ENCODE results near the gene PRTG. TPM values are rescaled to one million over a fixed set of nuclear protein-coding genes. Genes with fewer than 3 reads are reported as not detected.
A peak's percentile ranks its signal among the peaks of the same experiment; 100 is the strongest.

Gene PRTG
- polyA plus RNA-seq, 1 of the 3 experiments (the other 2 are of a cell fraction), result 3.0 TPM

- TF ChIP-seq, protein P1, sequence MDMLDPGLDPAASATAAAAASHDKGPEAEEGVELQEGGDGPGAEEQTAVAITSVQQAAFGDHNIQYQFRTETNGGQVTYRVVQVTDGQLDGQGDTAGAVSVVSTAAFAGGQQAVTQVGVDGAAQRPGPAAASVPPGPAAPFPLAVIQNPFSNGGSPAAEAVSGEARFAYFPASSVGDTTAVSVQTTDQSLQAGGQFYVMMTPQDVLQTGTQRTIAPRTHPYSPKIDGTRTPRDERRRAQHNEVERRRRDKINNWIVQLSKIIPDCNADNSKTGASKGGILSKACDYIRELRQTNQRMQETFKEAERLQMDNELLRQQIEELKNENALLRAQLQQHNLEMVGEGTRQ (IDR thresholded peaks at IDR 0.05; ENCODE audit: borderline replicate concordance, low read depth, low read length), result no peak
- TF ChIP-seq, protein P2, sequence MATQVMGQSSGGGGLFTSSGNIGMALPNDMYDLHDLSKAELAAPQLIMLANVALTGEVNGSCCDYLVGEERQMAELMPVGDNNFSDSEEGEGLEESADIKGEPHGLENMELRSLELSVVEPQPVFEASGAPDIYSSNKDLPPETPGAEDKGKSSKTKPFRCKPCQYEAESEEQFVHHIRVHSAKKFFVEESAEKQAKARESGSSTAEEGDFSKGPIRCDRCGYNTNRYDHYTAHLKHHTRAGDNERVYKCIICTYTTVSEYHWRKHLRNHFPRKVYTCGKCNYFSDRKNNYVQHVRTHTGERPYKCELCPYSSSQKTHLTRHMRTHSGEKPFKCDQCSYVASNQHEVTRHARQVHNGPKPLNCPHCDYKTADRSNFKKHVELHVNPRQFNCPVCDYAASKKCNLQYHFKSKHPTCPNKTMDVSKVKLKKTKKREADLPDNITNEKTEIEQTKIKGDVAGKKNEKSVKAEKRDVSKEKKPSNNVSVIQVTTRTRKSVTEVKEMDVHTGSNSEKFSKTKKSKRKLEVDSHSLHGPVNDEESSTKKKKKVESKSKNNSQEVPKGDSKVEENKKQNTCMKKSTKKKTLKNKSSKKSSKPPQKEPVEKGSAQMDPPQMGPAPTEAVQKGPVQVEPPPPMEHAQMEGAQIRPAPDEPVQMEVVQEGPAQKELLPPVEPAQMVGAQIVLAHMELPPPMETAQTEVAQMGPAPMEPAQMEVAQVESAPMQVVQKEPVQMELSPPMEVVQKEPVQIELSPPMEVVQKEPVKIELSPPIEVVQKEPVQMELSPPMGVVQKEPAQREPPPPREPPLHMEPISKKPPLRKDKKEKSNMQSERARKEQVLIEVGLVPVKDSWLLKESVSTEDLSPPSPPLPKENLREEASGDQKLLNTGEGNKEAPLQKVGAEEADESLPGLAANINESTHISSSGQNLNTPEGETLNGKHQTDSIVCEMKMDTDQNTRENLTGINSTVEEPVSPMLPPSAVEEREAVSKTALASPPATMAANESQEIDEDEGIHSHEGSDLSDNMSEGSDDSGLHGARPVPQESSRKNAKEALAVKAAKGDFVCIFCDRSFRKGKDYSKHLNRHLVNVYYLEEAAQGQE (IDR thresholded peaks at IDR 0.05; ENCODE audit: low read depth, low read length), result no peak
- no peak for TF ChIP-seq FOXJ3 (CRISPR knock-in tag; IDR thresholded peaks at IDR 0.05)
Observed at GRCh38 chr15:55669270-55669669, 73.7 kb downstream of the PRTG start (continued).

- peaks cover 4% of the 10 kb centered on the region; the same call in 1 of the 2 replicates for H3K9me2 ChIP-seq
- no peak overlapping the region for H3K27ac ChIP-seq (ENCODE audit: low read depth in 2 of 2, low read length in 1 of 2)
- TF ChIP-seq TEAD4 (IDR thresholded peaks at IDR 0.05; ENCODE audit: borderline replicate concordance, insufficient read depth), result no peak
- ChIA-PET POLR2A (no interaction called here), CTCF (interaction anchor here (0.7 kb wide), 1 partner anchor 123 kb away, joined by 3 read pairs; no protein-coding TSS in a partner anchor)
- no peaks in the 10 kb centered on the region for H3K36me3 ChIP-seq (replicated peaks in 1 of 2; ENCODE audit: control insufficient read depth in 1 of 2, insufficient read depth in 2 of 2, low read length in 1 of 2)
- no peak overlapping the region for H3K4me2 ChIP-seq
- no peak for DNase-seq
- H2AFZ ChIP-seq (ENCODE audit: low read depth), result no peak overlapping the region
- H3K9ac ChIP-seq, result no peak overlapping the region
- H3F3A ChIP-seq (replicated peaks; ENCODE audit: insufficient read depth), result peaks cover 10% of the 10 kb centered on the region
- H4K20me1 ChIP-seq (ENCODE audit: insufficient read depth), result no peaks in the 10 kb centered on the region
- no peaks in the 10 kb centered on the region for H3K79me2 ChIP-seq (ENCODE audit: insufficient read depth)
- H3K27me3 ChIP-seq (ENCODE audit: insufficient read depth), result no peaks in the 10 kb centered on the region
- WGBS (ENCODE audit: low lambda C conversion rate), result 98% methylated on average over 4 of the region's 4 CpGs
- H3K9me3 ChIP-seq, result no peaks in the 10 kb centered on the region
- H3K4me3 ChIP-seq (ENCODE audit: low read depth in 2 of 2, low read length in 1 of 2), result no peak overlapping the region
- peaks cover 0 to 15% of the 10 kb centered on the region in 2 experiments; a peak in 3 of 4 replicates for H3K4me1 ChIP-seq (ENCODE audit: control insufficient read depth in 1 of 2, insufficient read depth in 2 of 2, low read depth in 1 of 2, low read length in 1 of 2)
Observed at GRCh38 chr15:55665605-55666227, 77.2 kb downstream of the PRTG start.

DNA sequence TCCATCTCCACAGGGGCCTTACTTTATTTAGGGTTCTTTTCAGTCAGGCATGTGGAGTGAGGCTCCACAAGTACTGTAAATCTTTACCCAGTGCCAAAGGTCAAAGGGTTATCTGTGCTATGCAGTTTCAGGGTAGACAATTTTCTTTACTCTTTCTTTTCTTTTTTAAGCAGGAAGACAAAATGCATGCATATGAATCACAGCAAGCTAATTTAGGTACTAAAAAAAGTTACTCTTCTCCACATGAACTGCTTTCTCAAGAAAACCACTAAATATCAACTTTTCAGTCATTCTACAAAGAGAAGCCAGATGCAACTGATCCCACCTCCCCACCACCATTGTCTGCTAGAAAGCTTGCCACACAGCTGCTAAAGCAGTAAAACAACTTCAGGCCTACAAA lies 81.5 kb downstream of the PRTG start:
- TF ChIP-seq RAD21 (IDR thresholded peaks at IDR 0.05; ENCODE audit: low read length) (no peak), POLR2AphosphoS5 (IDR thresholded peaks at IDR 0.05; ENCODE audit: low read depth, low read length) (no peak), JUND (IDR thresholded peaks at IDR 0.05) (no peak), FOXM1 (IDR thresholded peaks at IDR 0.05; ENCODE audit: low read depth) (no peak), ELF1 (IDR thresholded peaks at IDR 0.05) (no peak), TEAD4 (IDR thresholded peaks at IDR 0.05; ENCODE audit: borderline replicate concordance, insufficient read depth) (no peak), PBX3 (IDR thresholded peaks at IDR 0.05) (no peak), MXI1 (IDR thresholded peaks at IDR 0.05; ENCODE audit: low read depth, low read length) (no peak), NRF1 (IDR thresholded peaks at IDR 0.05; ENCODE audit: low read depth, low read length) (no peak), YY1 (IDR thresholded peaks at IDR 0.05; ENCODE audit: low read depth) (no peak), CHD2 (IDR thresholded peaks at IDR 0.05; ENCODE audit: low read length, partially characterized antibody) (no peak), GATA2 (CRISPR knock-in tag; IDR thresholded peaks at IDR 0.05) (no peak), SIN3A (IDR thresholded peaks at IDR 0.05; ENCODE audit: borderline replicate concordance, low read depth, low read length) (no peak), EZH2phosphoT487 (IDR thresholded peaks at IDR 0.05; ENCODE audit: borderline replicate concordance, low read depth) (no peak)
- TF ChIP-seq, protein P1 (IDR thresholded peaks at IDR 0.05; ENCODE audit: borderline replicate concordance, low read depth, low read length), result no peak
- Histone ChIP-seq H3K9me3 (no peaks in the 10 kb centered on the region), H4K20me1 (ENCODE audit: insufficient read depth) (no peaks in the 10 kb centered on the region), H3K4me3 (ENCODE audit: low read depth in 2 of 2, low read length in 1 of 2) (no peak overlapping the region), H3K27ac (ENCODE audit: low read depth in 2 of 2, low read length in 1 of 2) (peak overlapping the region in 1 of 2 experiments; percentile 29; a peak in 1 of 4 replicates), H3K79me2 (ENCODE audit: insufficient read depth) (no peaks in the 10 kb centered on the region), H3K36me3 (replicated peaks in 1 of 2; ENCODE audit: control insufficient read depth in 1 of 2, insufficient read depth in 2 of 2, low read length in 1 of 2) (no peaks in the 10 kb centered on the region), H3K4me1 (ENCODE audit: control insufficient read depth in 1 of 2, insufficient read depth in 2 of 2, low read depth in 1 of 2, low read length in 1 of 2) (peaks cover 0 to 3% of the 10 kb centered on the region in 2 experiments; a peak in 2 of 4 replicates), H2AFZ (ENCODE audit: low read depth) (no peak overlapping the region), H3K27me3 (ENCODE audit: insufficient read depth) (no peaks in the 10 kb centered on the region), H3F3A (replicated peaks; ENCODE audit: insufficient read depth) (peaks cover 13% of the 10 kb centered on the region), H3K4me2 (no peak overlapping the region), H3K9me2 (no peaks in the 10 kb centered on the region), H3K9ac (no peak overlapping the region)
- ChIA-PET POLR2A (no interaction called here), CTCF (interaction anchor here (0.6 to 0.9 kb wide), 2 partner anchors 27 to 215 kb away, joined by 3 to 4 read pairs; no protein-coding TSS in a partner anchor)
- DNase-seq, result no peak

Measured in SK-N-SH (cell line).